ENCODE results near the gene TMEM126A. TPM values are rescaled to one million over a fixed set of nuclear protein-coding genes. Genes with fewer than 3 reads are reported as not detected.

The TMEM126A gene
- total RNA-seq, 1 donor from 2014 or later, result 35.1 TPM

- DNase-seq, result no peak
These were observed 50.4 kb downstream of the TMEM126A start for GRCh38 chr11:85698195-85698594.

GRCh38 chr11:85699957-85700741 is 52.4 kb downstream of the TMEM126A start:
- DNase-seq, result no peak

GRCh38 chr11:85704967-85705366 is 57.2 kb downstream of the TMEM126A start:
- DNase-seq, result no peak

GRCh38 chr11:85705800-85706199 is 58.0 kb downstream of the TMEM126A start:
- DNase-seq, result no peak

Other genes starting within 250 kb of the TMEM126A start
- 0.17 and 0.51 TPM in 2 replicates for gene DLG2, start 20.6 kb upstream of the TMEM126A start, total RNA-seq
- gene TMEM126B, start 19.4 kb upstream of the TMEM126A start, total RNA-seq, result 55.8 and 69.4 TPM in 2 replicates
- gene CREBZF, start 17.2 kb downstream of the TMEM126A start, total RNA-seq, result 27.9 and 45.9 TPM in 2 replicates
- gene CCDC89, start 38.2 kb downstream of the TMEM126A start, total RNA-seq, result not detected in 2 replicates
- gene SYTL2, start 163.2 kb downstream of the TMEM126A start, total RNA-seq, result 1.7 and 2.0 TPM in 2 replicates
- not detected in 2 replicates for gene CCDC83, start 207.4 kb downstream of the TMEM126A start, total RNA-seq

All from dermis blood vessel endothelial cell (primary cell).